K562 (cell line): ENCODE data around the gene ZNRD2. TPM values are rescaled to one million over a fixed set of nuclear protein-coding genes. Genes with fewer than 3 reads are reported as not detected.

ENCODE experiments used
- CREB1 ChIP-seq, 2 experiments: sonication (generic) in 1 of 2; formaldehyde crosslinking in 1 of 2; IDR thresholded peaks; 2 replicates each; pipeline versions ENCODE4 v1.6.1 to v1.8.0; 2012 to 2022; ENCODE audit warnings: inconsistent platforms in 1 of 2, mild to moderate bottlenecking in 1 of 2, missing genetic modification reagents in 1 of 2, moderate library complexity in 1 of 2
- ESRRB ChIP-seq: fragments of 250-450 bp; sonication (Bioruptor Pico); IDR thresholded peaks from 2 replicates; pipeline ENCODE4 v1.5.0; 2020; ENCODE audit warnings: mild to moderate bottlenecking, moderate library complexity, borderline replicate concordance
- EWSR1 ChIP-seq: fragments of 450-650 bp; IDR thresholded peaks from 2 replicates; pipeline ENCODE4 v1.6.1; 2018; ENCODE audit warnings: borderline replicate concordance, mild to moderate bottlenecking, low read depth, moderate library complexity; ENCODE audit not compliant: partially characterized antibody
- HDAC2 ChIP-seq: fragments of 450-650 bp; IDR thresholded peaks from 2 replicates; pipeline ENCODE4 v1.6.1; 2016; ENCODE audit warnings: mild to moderate bottlenecking
- KDM4B ChIP-seq, 2 experiments: fragments of 450-650 bp in 1 of 2; sonication (generic) in 1 of 2; IDR thresholded peaks; 2 replicates each; pipeline ENCODE4 v1.6.1; 2016 to 2017; ENCODE audit warnings: borderline replicate concordance in 2 of 2, antibody characterized with exemption in 1 of 2, low read depth in 1 of 2, mild to moderate bottlenecking in 1 of 2
- KHSRP ChIP-seq: fragments of 450-650 bp; IDR thresholded peaks from 2 replicates; pipeline ENCODE4 v1.6.1; 2017
- MAX ChIP-seq: sonication (generic); formaldehyde crosslinking; IDR thresholded peaks from 2 replicates; pipeline ENCODE4 v1.9.0; 2022; ENCODE audit warnings: mild to moderate bottlenecking, missing genetic modification reagents
- MED1 ChIP-seq: sonication (generic); formaldehyde crosslinking; IDR thresholded peaks from 2 replicates; pipeline ENCODE4 v1.8.1; 2023; ENCODE audit warnings: missing genetic modification reagents, borderline replicate concordance
- MEF2A ChIP-seq: IDR thresholded peaks from 2 replicates; pipeline ENCODE4 v1.6.1; 2011; ENCODE audit warnings: low read depth, mild to moderate bottlenecking, low read length, moderate library complexity; ENCODE audit not compliant: control insufficient read depth
- MNT ChIP-seq, 2 experiments: fragments of 450-650 bp; conservative IDR thresholded peaks; 2 replicates each; pipeline ENCODE4 v1.6.1; 2017; ENCODE audit warnings: mild to moderate bottlenecking in 2 of 2, moderate library complexity in 2 of 2
- PCBP1 ChIP-seq: fragments of 200-400 bp; formaldehyde crosslinking; IDR thresholded peaks from 2 replicates; pipeline ENCODE4 v1.6.1; 2018; ENCODE audit warnings: mild to moderate bottlenecking, low read depth, low read length; ENCODE audit not compliant: poor library complexity, severe bottlenecking
- PHF21A ChIP-seq: fragments of 450-650 bp; IDR thresholded peaks from 2 replicates; pipeline ENCODE4 v1.6.1; 2017; ENCODE audit warnings: low read depth, borderline replicate concordance
- PHTF2 ChIP-seq: fragments of 250-450 bp; sonication (Bioruptor Pico); IDR thresholded peaks from 2 replicates; pipeline ENCODE4 v1.5.0; 2021; ENCODE audit warnings: mild to moderate bottlenecking
- SIX5 ChIP-seq, 2 experiments: IDR thresholded peaks; 2 replicates each; pipeline ENCODE4 v1.6.1; 2011; ENCODE audit warnings: low read length in 2 of 2, borderline replicate concordance in 1 of 2, low read depth in 1 of 2, mild to moderate bottlenecking in 1 of 2, moderate library complexity in 1 of 2; ENCODE audit not compliant: insufficient read depth in 1 of 2
- SMAD2 ChIP-seq: fragments of 150-350 bp; IDR thresholded peaks from 2 replicates; pipeline ENCODE4 v1.6.1; 2014; ENCODE audit warnings: low read depth, mild to moderate bottlenecking, low read length
- ZBTB34 ChIP-seq: fragments of 250-450 bp; sonication (Bioruptor Pico); IDR thresholded peaks from 2 replicates; pipeline ENCODE4 v1.8.0; 2021; ENCODE audit warnings: mild to moderate bottlenecking, moderate library complexity
- ZFX ChIP-seq: sonication (generic); formaldehyde crosslinking; IDR thresholded peaks from 2 replicates; pipeline ENCODE4 v1.8.0; 2022; ENCODE audit warnings: mild to moderate bottlenecking, missing genetic modification reagents, moderate library complexity
- ZMIZ1 ChIP-seq, 2 experiments: fragments of 150-350 bp in 1 of 2; IDR thresholded peaks; 2 replicates each; pipeline ENCODE4 v1.6.1; 2012 to 2016; ENCODE audit warnings: low read depth in 2 of 2, low read length in 2 of 2, mild to moderate bottlenecking in 1 of 2, moderate library complexity in 1 of 2
- ZZZ3 ChIP-seq: fragments of 450-650 bp; IDR thresholded peaks from 2 replicates; pipeline ENCODE4 v1.6.1; 2016; ENCODE audit warnings: antibody characterized with exemption, mild to moderate bottlenecking, moderate library complexity
- polyA plus RNA-seq, 8 experiments: library from polyadenylated mRNA; depleted of rRNA in 4 of 8; stranded (reverse) in 5 of 8; unstranded in 3 of 8; fragments of >200 nt; fragmentation: Nextera tagmentation in 2 of 8; fragmentation: Illumina TruSeq in 1 of 8; extraction: Ambion mirVana in 2 of 8; extraction: Trizol in 1 of 8; gene quantifications; 2 replicates each; pipeline versions ENCODE4 v1.2.1 to v1.2.3, GENCODE V29; 2011 to 2014; ENCODE audit warnings: inconsistent platforms in 1 of 8, missing spikeins in 1 of 8
- total RNA-seq, 7 experiments: library from RNA; depleted of rRNA in 6 of 7; stranded (reverse); fragments of >200 nt in 6 of 7; fragmentation: Illumina TruSeq in 2 of 7; extraction: Trizol in 2 of 7; gene quantifications; 2 replicates each; pipeline versions ENCODE4 v1.2.1 to v1.2.3, GENCODE V29; 2011 to 2021; ENCODE audit warnings: low replicate concordance in 1 of 7

Gene ZNRD2
- total and polyA plus RNA-seq, 9 of the 15 experiments (the other 6 are each of a cell fraction or from before 2014, with no cell fraction given): 13.4 to 129 (median 60.4) TPM

- no peak for TF ChIP-seq PHTF2 (CRISPR knock-in tag)
- TF ChIP-seq MEF2A: 0 out of 2 replicates have a peak, but pooled peaks have one; percentile 3
- TF ChIP-seq ZBTB34 (CRISPR knock-in tag): no peak
- TF ChIP-seq SIX5 (IDR thresholded peaks at IDR 0.05; ENCODE audit: borderline replicate concordance in 1 of 2, insufficient read depth in 1 of 2, low read depth in 1 of 2, low read length in 2 of 2): peak; percentile 68 to 84
- peak; percentile 99 for TF ChIP-seq CREB1 (IDR thresholded peaks at IDR 0.05)
- peak; percentile 100 for TF ChIP-seq CREB1 (CRISPR knock-in tag; IDR thresholded peaks at IDR 0.05)
- peak; percentile 95 to 98 for TF ChIP-seq MNT (conservative IDR thresholded peaks at IDR 0.05)
- TF ChIP-seq KDM4B (IDR thresholded peaks at IDR 0.05; ENCODE audit: borderline replicate concordance in 2 of 2, low read depth in 1 of 2): peak in 1 of 2 experiments; percentile 82; a peak in 1 of 4 replicates
- no peak for TF ChIP-seq MED1 (CRISPR knock-in tag)
- no peak for TF ChIP-seq SMAD2
- TF ChIP-seq HDAC2: peak; percentile 89; the same call in 1 of the 2 replicates
- TF ChIP-seq EWSR1: no peak
- TF ChIP-seq KHSRP: peak; percentile 75
- peak; percentile 88 for TF ChIP-seq MAX (CRISPR knock-in tag)
- TF ChIP-seq ZFX (CRISPR knock-in tag): peak; percentile 84
- TF ChIP-seq ZMIZ1 (IDR thresholded peaks at IDR 0.05; ENCODE audit: low read depth in 2 of 2, low read length in 2 of 2): no peak
- TF ChIP-seq ZZZ3: no peak
- no peak for TF ChIP-seq ESRRB
- TF ChIP-seq PHF21A: 0 out of 2 replicates have a peak, but pooled peaks have one; percentile 26
- peak; percentile 68 for TF ChIP-seq PCBP1
These were observed at the start of gene ZNRD2 (continued) for GRCh38 chr11:65569973-65570918.
